ENCODE measurements around the gene OVCA2.

The OVCA2 gene

GRCh38 chr17:2065949-2066400 is 24.2 kb downstream of the OVCA2 start:
- DNase-seq = peak; percentile 54

- no peak for DNase-seq
These were observed 25.3 kb downstream of the OVCA2 start for GRCh38 chr17:2067048-2067561.

DNA sequence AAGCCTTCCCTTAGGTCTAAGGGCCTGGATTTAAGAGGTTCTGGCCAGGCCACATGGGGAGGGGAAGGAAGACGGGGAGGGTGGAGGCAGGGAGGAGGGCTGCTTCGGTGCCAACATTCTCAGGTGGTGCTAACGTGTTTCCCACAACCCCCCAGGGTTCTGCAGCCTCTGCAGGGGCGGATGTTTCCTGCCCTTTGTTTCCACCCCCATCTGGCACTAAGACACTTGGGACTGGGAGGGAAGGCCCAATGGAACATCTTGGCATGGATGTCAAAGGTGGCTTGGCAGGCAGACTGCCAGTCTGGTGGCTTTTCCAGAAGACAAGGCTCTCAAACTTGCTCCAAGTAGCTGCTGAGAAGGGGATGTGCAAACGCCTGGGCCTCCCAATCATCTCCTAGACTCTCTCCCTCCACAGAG is 25.8 kb downstream of the OVCA2 start:
- DNase-seq = peak; percentile 61

DNA sequence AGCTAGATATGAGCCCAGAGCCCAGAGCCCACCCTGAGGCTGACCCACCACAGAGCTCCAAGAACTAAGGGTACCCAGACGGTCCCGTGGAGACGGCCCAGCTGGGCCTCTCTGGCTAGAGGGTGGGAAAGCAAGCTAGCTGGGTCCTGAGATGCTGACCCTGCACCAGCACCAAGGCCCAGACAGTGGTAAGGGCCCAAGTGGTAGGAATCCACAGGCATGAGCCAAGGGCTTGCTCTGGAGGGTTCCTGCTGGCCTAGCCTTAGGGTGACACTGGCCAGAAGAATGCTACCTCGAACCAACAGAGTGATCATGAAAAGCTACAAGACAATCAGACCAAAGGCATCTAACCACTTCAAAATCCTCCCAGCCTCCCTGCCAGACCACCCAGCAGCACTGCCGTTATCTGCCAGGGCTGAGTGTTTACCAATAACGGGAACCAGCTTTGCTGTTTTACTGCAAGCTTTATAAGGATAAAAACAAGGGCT is 26.3 kb downstream of the OVCA2 start:
- DNase-seq = peak; percentile 96

DNA sequence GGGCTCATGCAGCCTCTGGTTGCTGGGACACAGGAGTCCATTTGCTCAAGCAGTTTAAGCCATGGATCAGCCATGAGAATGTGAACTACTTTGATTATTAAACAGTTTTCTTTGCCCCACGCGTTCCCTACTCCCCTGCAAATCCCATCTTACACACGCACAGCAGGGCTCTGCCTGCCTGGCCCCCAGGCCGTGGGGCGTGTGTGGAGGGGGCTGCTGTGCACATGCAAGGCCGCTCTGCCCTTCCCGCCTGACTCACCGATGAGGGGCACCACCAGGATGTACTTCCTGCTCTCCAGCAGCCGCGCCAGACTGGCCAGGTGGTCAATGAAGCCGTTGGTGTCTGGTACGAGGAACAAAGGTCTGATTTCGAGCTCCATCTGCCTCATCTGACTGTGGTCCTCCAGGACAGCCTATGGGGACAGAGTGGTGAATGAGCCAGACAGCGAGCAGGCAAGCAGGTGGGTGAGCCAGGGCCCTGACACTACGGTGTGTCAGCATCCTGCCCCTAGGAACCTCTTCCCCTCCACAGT is 26.8 kb downstream of the OVCA2 start:
- DNase-seq = peak; percentile 80

GRCh38 chr17:2070241-2071023 is 28.6 kb downstream of the OVCA2 start:
- DNase-seq = no peak

DNA sequence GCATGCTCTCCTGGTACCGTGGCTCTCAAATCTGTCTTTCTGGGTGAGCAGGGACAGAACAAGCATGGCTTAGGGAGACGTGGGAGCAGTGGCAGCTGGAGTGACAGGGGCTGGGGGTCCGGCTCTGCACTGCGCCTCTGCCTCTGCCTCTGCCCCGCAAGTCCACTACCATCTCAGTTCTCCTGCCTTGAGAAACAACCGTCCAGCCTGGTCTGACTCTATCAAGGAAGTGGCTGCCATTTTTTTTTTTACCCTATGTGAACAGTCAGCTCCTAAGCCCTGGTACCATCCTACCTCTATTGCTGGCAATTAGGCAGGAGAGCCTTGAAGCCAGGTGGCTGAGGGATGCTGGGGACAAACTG is 29.2 kb downstream of the OVCA2 start:
- no peak for DNase-seq

GRCh38 chr17:2071455-2072281 is 29.8 kb downstream of the OVCA2 start:
- DNase-seq = peak; percentile 68

- DNase-seq = no peak
These were observed 33.1 kb downstream of the OVCA2 start for GRCh38 chr17:2074919-2075318.

DNA sequence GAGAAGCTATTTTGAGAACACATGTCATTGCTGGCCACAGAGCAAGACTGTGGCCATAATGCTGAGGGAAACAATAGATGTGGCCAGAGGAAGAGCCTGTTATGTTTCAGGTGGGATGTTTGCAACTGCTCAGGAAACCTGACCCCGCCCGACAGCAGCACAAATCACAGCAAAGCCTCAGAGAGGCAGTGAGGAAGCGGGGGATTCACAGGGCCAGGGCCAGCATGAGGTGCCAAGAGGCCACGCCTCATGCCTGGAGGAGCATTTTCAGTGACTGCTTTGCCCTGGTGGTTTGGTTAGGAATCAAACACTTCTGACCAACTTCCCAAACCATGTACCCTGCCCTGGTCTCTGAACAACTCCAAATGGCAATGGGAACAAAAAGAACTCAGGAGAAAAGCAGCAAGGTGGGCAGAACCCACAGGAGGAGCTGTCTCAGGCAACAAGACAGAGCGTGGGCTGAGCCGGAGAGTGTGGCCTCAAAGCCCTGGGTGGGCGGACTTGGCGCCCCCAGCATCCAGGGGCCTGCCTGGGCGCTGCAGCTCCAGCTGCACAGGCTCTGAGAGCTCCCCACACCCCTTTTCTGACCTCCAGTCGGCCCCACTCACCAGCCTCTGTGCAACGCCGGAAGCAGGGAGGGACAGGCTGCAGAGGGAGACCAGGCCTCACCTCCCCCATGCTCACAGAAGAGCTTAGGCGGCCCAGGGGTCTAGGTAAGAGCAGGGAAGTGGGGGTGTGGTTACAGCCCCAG is 33.7 kb downstream of the OVCA2 start:
- DNase-seq = peak; percentile 59

DNA sequence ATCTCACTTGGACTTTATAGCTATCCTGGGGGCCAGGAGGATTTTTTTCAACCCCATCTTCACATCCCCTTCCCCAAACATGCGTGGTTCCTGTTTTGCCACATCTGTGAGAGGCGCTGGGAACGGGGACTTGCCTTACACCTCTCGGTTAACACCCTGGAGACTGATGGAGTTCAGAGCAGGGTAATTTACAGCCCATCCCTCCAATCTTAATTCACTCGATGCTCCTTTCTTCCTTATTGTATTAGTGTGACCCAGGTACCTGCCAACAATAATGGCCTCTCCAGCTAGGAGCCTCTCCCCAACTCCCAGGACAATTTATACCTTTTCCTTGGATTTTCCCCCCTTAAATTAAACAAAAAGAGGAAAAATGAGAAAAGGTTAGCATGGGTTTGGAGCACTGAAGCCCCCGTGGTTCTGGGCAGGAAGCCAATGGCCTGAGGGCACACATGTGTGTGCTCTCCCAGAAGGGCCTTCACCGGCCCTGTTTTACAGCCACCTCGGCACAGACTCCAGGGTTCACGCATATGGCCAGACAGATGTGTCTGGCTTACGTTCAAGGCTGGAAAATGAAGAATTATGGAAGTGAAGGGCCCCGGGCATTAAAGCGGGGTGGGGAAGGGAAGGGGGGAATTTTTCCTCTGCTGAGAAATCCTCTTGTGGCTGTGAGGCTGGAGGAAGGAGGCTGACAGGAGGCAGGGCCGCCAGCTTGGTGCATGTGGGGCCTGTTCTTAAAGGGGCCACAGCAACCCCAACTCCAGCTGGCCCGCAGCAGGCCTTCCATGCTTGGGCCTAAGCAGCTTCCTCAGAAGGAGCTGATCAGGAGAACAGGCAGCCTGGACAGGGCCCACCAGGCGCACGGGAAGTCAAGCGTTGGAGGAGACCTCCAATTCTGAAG is 34.5 kb downstream of the OVCA2 start:
- no peak for DNase-seq

DNA sequence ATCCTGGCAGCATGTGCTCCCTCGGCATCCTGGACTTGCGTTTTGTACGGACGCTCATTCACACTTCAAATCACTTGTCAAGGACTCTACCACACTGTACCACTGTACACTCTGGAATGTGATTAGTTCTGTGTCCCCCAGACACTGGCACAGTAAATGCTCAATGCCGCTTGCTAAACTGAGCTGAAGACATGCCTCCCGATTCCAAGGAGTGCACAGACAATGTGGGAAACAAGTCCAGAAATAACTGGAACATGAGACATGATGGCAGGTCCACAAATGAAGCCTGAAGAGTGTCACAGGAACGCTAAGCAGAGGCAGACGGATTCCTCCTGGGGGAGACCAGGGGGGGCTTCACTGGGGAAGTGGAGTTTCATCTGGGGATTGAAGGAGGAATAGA is 35.2 kb downstream of the OVCA2 start:
- DNase-seq = no peak

GRCh38 chr17:2081564-2081963 is 39.7 kb downstream of the OVCA2 start:
- DNase-seq = peak; percentile 41

DNA sequence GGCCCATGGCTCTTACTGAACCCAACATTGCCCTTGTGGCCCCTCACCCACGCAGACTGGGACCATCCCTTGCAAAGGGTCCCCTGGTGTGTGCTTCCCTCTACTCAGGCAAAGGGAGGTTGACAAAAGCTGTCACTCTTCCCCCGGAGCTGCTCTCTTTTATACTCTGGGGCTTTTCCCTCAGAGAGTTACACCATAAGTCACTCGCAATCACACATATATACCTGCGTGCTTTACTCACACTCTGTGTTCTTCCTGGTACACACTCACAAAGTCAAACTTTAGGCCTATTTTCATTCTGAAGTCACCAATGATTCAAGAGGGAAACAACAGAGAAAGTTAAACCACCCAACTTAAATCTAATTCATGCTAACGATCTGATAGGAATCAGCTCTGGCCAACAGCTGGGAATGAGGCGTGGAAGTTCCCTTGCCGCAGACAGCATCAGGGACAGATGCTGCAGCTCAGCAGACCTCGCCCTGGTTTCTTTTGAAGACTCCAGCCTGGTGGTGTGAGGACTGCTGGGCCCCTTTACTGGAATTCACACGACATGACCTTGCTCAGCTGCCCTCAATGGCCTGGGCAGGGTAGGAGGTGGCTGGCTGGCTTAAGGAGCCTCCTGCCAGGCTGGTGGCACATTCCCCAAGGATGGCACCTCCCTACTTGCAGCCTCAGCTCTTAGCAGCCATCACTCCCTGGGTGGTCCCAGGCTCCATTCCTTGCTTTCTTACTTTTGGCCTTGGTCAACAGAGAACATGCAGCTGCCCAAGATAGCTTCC is 40.4 kb downstream of the OVCA2 start:
- DNase-seq = no peak

DNA sequence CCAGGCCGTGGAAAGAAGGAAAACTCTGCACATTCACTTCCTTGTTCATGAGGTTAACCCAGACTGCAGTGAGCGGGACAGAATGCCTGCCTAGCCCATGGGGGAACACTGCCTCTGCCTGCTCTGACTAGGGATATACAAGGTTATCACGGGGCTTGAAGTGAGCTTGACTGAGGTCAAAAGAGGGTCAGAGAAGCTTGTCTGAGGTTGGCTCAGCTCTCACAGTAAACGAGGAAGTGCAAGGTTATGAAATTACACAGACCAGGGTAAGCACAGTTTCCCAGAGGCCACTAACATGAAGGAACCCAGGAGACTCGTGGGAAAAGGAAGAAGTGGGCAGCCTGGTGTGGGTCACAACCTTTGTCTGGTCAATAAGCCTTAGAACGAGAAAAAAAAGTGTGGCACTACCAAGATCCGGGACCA is 41.8 kb downstream of the OVCA2 start:
- no peak for DNase-seq

DNA sequence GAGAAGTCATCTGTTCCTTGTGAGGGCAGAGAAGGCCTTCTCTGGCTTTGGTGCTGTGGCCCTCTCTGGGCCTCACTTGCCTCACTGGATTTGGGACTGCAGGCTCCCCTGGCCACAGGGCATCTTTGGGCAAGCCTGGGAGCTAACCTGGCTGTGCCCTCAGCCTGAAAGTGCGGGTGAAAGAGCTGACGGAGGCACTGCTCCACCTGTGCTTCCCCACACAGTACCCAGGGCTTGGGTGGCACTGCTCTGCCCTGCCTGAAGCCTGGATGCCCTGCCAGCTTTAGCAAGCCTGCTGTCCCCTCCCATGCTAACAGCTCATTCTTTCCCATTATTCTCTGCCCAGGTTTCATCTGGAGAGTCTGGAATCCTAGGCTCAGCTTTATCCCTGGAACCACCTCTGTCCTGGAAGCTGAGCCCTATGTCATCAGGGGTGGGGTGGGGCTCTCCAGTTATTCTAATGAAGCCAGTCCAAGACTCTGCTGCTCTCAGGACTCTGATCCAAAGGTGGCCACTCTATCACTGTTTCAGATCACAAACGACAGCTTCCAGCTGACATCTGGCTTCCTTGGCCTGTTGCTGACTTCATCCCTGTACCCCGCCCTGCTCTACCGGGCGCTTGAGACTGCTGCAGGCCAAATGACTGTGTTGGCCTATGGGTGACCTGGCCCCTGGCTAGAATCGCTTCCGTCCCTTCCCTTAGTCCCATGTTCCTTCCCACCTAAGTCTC is 42.4 kb downstream of the OVCA2 start:
- DNase-seq = peak; percentile 66

- DNase-seq = peak; percentile 85
These were observed 43.2 kb downstream of the OVCA2 start for GRCh38 chr17:2084766-2085647.

DNA sequence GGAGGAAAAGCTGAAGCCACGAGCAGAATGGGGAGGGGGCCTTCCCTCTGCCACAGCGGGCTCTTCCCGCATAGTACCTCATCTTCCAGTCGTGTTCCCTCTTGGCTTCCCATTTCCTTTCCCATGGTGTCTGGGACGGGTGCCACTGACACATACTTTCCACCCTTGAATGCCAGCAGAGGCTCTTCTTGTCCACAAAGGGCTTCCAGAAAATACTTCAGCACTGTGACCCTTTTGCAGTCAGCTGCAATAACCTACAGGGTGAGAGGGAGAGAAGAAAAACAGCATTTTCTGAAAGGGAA is 43.8 kb downstream of the OVCA2 start:
- peak; percentile 73 for DNase-seq

DNA sequence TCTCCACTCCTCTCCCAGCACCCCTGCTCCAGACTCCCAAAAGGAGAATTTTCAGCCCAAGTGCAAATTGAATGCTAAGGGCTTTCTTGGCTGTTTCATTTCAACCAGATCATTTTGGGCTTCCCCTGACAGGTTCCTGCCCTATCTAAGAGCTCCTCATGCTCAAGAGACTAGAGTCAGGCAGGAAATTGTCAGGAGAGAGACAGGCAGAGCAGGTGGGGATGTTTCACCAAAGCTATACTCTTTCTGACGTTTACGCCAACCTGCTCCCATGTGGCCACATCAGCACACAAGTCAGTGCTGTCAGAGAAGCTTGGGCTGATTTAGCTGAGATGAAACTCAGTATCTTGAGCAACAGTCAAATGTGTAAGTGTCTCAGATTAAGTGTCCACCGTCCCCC is 44.5 kb downstream of the OVCA2 start:
- DNase-seq = no peak
